HepG2 (cell line): ENCODE results near the gene GPC6. TPM values are rescaled to one million over a fixed set of nuclear protein-coding genes. Genes with fewer than 3 reads are reported as not detected.

Source experiments
- ATAC-seq: fragments of 200-7000 bp; cut with Tn5 transposase; 3 replicates; pipeline ENCODE4 v1.9.1; 2020; ENCODE audit warnings: mild to moderate bottlenecking, moderate library complexity
- BruUV-seq: library from RNA; stranded (reverse); fragments of 400-500 nt; replicated peaks from 2 replicates; lab custom pipeline; 2021; lab: Mats Ljungman, UMichigan
- CTCF ChIA-PET: fragments of 300-600 bp; formaldehyde crosslinking; extraction: SDS; loops from one replicate; lab custom pipeline; 2021; ENCODE audit warnings: low total read pairs, inconsistent platforms, low intra/inter-chr PET ratio; lab: Yijun Ruan, JAX
- POLR2A ChIA-PET: fragments of 350-600 bp; sonication (Branson Sonifier 250); formaldehyde crosslinking; loops from one replicate; lab custom pipeline; 2020; ENCODE audit warnings: antibody characterized with exemption, inconsistent platforms; lab: Yijun Ruan, JAX
- DNase-seq: peaks from one replicate; pipeline ENCODE4 v3.0.0-alpha.2; 2015; ENCODE audit warnings: low spot score
- FAIRE-seq: peaks from 3 replicates; lab custom pipeline; 2011; peaks lifted over from hg19 to GRCh38; lab: Jason Lieb, UNC
- H2AFZ ChIP-seq: one replicate; pipeline ENCODE4 v1.6.1; 2011; ENCODE audit warnings: low read length, inconsistent platforms
- H3K27ac ChIP-seq: fragments of 300-600 bp; 3 replicates; pipeline ENCODE4 v1.8.0; 2011; ENCODE audit warnings: mixed run types, mild to moderate bottlenecking, mixed read lengths, low read length, inconsistent platforms; ENCODE audit not compliant: insufficient read depth; ENCODE audit errors: extremely low read length
- H3K27me3 ChIP-seq, 2 experiments: fragments of 200-600 bp in 1 of 2; 2 replicates in 1 of 2; 3 replicates in 1 of 2; pipeline versions ENCODE4 v1.6.0 to v1.8.0; 2011; ENCODE audit warnings: low read length in 2 of 2, mild to moderate bottlenecking in 2 of 2, moderate library complexity in 2 of 2, inconsistent platforms in 1 of 2; ENCODE audit not compliant: insufficient read depth in 2 of 2, control insufficient read depth in 1 of 2
- H3K36me3 ChIP-seq, 2 experiments: fragments of 200-600 bp in 1 of 2; replicated peaks in 1 of 2; 2 replicates in 1 of 2; 3 replicates in 1 of 2; pipeline versions ENCODE4 v1.5.1 to v1.8.0; 2011; ENCODE audit warnings: low read length in 2 of 2, inconsistent platforms in 1 of 2; ENCODE audit not compliant: insufficient read depth in 2 of 2, control insufficient read depth in 1 of 2
- H3K4me1 ChIP-seq: 2 replicates; pipeline ENCODE4 v1.5.1; 2012; ENCODE audit warnings: low read length, inconsistent platforms; ENCODE audit not compliant: insufficient read depth
- H3K4me2 ChIP-seq: 2 replicates; pipeline ENCODE4 v1.6.0; 2011; ENCODE audit warnings: low read depth, low read length, inconsistent platforms
- H3K4me3 ChIP-seq, 3 experiments: fragments of 200-600 bp in 1 of 3; sonication (generic), shearing (Covaris generic) in 1 of 3; replicated peaks in 1 of 3; 2 replicates each; pipeline ENCODE4 v1.5.1; 2011 to 2016; ENCODE audit warnings: low read length in 3 of 3, inconsistent platforms in 2 of 3, low read depth in 2 of 3, mild to moderate bottlenecking in 2 of 3, control low read depth in 1 of 3, mixed read lengths in 1 of 3; ENCODE audit not compliant: insufficient read depth in 1 of 3
- H3K79me2 ChIP-seq: one replicate; pipeline ENCODE4 v1.6.1; 2011; ENCODE audit warnings: low read length, inconsistent platforms; ENCODE audit not compliant: insufficient read depth
- H3K9ac ChIP-seq: 2 replicates; pipeline ENCODE4 v1.6.0; 2011; ENCODE audit warnings: mild to moderate bottlenecking, low read depth, low read length, inconsistent platforms; ENCODE audit not compliant: insufficient read depth
- H3K9me3 ChIP-seq: 2 replicates; pipeline ENCODE4 v1.5.1; 2012; ENCODE audit warnings: mild to moderate bottlenecking, low read length
- H4K20me1 ChIP-seq: 2 replicates; pipeline ENCODE4 v1.6.0; 2011; ENCODE audit warnings: inconsistent platforms, mild to moderate bottlenecking, low read length, moderate library complexity; ENCODE audit not compliant: insufficient read depth
- EP300 ChIP-seq, 3 experiments: sonication (generic) in 1 of 3; formaldehyde crosslinking in 1 of 3; IDR thresholded peaks; 2 replicates each; pipeline versions ENCODE4 v1.5.1 to v1.6.1; 2011 to 2020; ENCODE audit warnings: low read depth in 2 of 3, low read length in 2 of 3, borderline replicate concordance in 1 of 3, improper control_type of control experiment in 1 of 3, mild to moderate bottlenecking in 1 of 3, missing genetic modification reagents in 1 of 3, moderate library complexity in 1 of 3
- NFIC ChIP-seq: IDR thresholded peaks from 2 replicates; pipeline ENCODE4 v1.6.1; 2012; ENCODE audit warnings: mild to moderate bottlenecking, low read length, inconsistent platforms
- ZFP36 ChIP-seq: fragments of 150-350 bp; IDR thresholded peaks from 2 replicates; pipeline ENCODE4 v1.6.1; 2018; ENCODE audit warnings: borderline replicate concordance, low read length, low read depth; ENCODE audit not compliant: partially characterized antibody
- ZFP37 ChIP-seq: sonication (generic); formaldehyde crosslinking; IDR thresholded peaks from 2 replicates; pipeline ENCODE4 v1.4.0; 2020; ENCODE audit warnings: missing genetic modification reagents, borderline replicate concordance
- ZNF225 ChIP-seq: sonication (generic); formaldehyde crosslinking; IDR thresholded peaks from 2 replicates; pipeline ENCODE4 v1.4.0; 2020; ENCODE audit warnings: mild to moderate bottlenecking, missing genetic modification reagents
- ZNF331 ChIP-seq: sonication (generic); formaldehyde crosslinking; IDR thresholded peaks from 2 replicates; pipeline ENCODE4 v1.4.0; 2020; ENCODE audit warnings: missing genetic modification reagents
- ZNF501 ChIP-seq: sonication (generic); formaldehyde crosslinking; IDR thresholded peaks from 2 replicates; pipeline ENCODE4 v1.5.1; 2020; ENCODE audit warnings: mild to moderate bottlenecking, moderate library complexity, missing genetic modification reagents
- ZNF550 ChIP-seq: sonication (generic); formaldehyde crosslinking; IDR thresholded peaks from 2 replicates; pipeline ENCODE4 v1.4.0; 2020; ENCODE audit warnings: mild to moderate bottlenecking, missing genetic modification reagents, borderline replicate concordance
- WGBS: methylation state at CpG from one replicate; pipeline ENCODE4 v1.1.6; 2017; ENCODE audit warnings: low lambda C conversion rate; 5-methylcytosine and 5-hydroxymethylcytosine counted together
- in situ Hi-C: cut with HindIII; loops from 2 replicates; pipeline ENCODE4 v1.10.0; 2017; ENCODE audit warnings: low pct_unique_long_range_greater_than_20kb; ENCODE audit not compliant: extremely low pct_ligation_motif_present
- intact Hi-C: fragments of 100-400 bp; cut with micrococcal nuclease; formaldehyde crosslinking; loops from one replicate; pipeline ENCODE4 v1.10.0; 2022; ENCODE audit not compliant: unreplicated experiment
- polyA plus RNA-seq, 8 experiments: library from polyadenylated mRNA; depleted of rRNA in 3 of 8; stranded (reverse) in 7 of 8; unstranded in 1 of 8; fragments of >200 nt; fragmentation: Illumina TruSeq in 4 of 8; extraction: Trizol in 4 of 8; gene quantifications; 2 replicates each; pipeline versions ENCODE4 v1.2.1 to v1.2.3, GENCODE V29; 2011 to 2016; ENCODE audit warnings: low read depth in 4 of 8, missing spikeins in 1 of 8, mixed read lengths in 1 of 8; ENCODE audit not compliant: insufficient read depth in 1 of 8
- total RNA-seq, 5 experiments: library from RNA; depleted of rRNA; stranded (reverse); fragments of >200 nt; fragmentation: Illumina TruSeq; extraction: Trizol; gene quantifications; 2 replicates each; pipeline ENCODE4 v1.2.3, GENCODE V29; 2016; ENCODE audit warnings: low read depth in 1 of 5
- TF ChIP-seq, protein P1 (sequence below): sonication (generic); formaldehyde crosslinking; IDR thresholded peaks from 2 replicates; pipeline ENCODE4 v1.4.0; 2020; ENCODE audit warnings: low read depth, missing genetic modification reagents

The GPC6 gene
- total and polyA plus RNA-seq, 2 of the 13 experiments (the other 11 are each of a cell fraction or from before 2014, with no cell fraction given): 24.5 to 33.9 TPM

DNA sequence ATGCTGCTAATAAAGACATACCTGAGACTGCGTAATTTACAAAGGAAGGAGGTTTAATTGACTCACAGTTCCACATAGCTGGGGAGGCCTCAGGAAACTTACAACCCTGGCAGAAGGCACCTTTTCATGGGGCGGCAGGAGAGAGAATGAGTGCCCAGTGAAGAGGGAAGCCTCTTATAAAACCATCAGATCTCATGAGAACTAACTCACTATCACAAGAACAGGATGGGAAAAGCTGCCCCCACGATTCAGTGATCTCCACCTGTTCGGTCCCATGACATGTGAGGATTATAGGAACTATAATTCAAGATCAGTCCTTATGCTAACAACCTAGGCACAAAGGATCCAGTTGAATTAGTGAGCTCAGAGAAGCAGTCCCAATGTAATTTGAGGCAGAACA lies 59.4 kb downstream of the GPC6 start:
- DNase-seq: no peak
- no peak overlapping the region for H3K9ac ChIP-seq
- H3K27ac ChIP-seq: no peak overlapping the region
- no peaks in the 10 kb centered on the region for H3K4me1 ChIP-seq
- H2AFZ ChIP-seq: no peak overlapping the region
- no peak overlapping the region for H3K4me3 ChIP-seq
- no peaks in the 10 kb centered on the region for H3K9me3 ChIP-seq
- POLR2A ChIA-PET: no interaction called here
- WGBS: 95% methylated on average over 4 of the region's 4 CpGs
- no peaks in the 10 kb centered on the region for H3K36me3 ChIP-seq
- intact Hi-C loops: no loop called here
- no peak for TF ChIP-seq ZNF225 (CRISPR knock-in tag)
- no peak for TF ChIP-seq ZFP37 (CRISPR knock-in tag)
- no peak for TF ChIP-seq NFIC
- no peak for TF ChIP-seq ZNF331 (CRISPR knock-in tag)
- TF ChIP-seq, protein P1, sequence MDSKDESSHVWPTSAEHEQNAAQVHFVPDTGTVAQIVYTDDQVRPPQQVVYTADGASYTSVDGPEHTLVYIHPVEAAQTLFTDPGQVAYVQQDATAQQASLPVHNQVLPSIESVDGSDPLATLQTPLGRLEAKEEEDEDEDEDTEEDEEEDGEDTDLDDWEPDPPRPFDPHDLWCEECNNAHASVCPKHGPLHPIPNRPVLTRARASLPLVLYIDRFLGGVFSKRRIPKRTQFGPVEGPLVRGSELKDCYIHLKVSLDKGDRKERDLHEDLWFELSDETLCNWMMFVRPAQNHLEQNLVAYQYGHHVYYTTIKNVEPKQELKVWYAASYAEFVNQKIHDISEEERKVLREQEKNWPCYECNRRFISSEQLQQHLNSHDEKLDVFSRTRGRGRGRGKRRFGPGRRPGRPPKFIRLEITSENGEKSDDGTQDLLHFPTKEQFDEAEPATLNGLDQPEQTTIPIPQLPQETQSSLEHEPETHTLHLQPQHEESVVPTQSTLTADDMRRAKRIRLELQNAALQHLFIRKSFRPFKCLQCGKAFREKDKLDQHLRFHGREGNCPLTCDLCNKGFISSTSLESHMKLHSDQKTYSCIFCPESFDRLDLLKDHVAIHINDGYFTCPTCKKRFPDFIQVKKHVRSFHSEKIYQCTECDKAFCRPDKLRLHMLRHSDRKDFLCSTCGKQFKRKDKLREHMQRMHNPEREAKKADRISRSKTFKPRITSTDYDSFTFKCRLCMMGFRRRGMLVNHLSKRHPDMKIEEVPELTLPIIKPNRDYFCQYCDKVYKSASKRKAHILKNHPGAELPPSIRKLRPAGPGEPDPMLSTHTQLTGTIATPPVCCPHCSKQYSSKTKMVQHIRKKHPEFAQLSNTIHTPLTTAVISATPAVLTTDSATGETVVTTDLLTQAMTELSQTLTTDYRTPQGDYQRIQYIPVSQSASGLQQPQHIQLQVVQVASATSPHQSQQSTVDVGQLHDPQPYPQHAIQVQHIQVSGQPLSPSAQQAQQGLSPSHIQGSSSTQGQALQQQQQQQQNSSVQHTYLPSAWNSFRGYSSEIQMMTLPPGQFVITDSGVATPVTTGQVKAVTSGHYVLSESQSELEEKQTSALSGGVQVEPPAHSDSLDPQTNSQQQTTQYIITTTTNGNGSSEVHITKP (CRISPR knock-in tag): no peak
- TF ChIP-seq EP300 (IDR thresholded peaks at IDR 0.05; ENCODE audit: low read depth in 2 of 2, low read length in 2 of 2): no peak
- TF ChIP-seq EP300 (CRISPR knock-in tag; IDR thresholded peaks at IDR 0.05; ENCODE audit: borderline replicate concordance): no peak
- no peak for TF ChIP-seq ZNF501
- TF ChIP-seq ZNF550: no peak
- no peak for TF ChIP-seq ZFP36
- no peaks in the 10 kb centered on the region for H3K27me3 ChIP-seq
- peaks cover 5% of the 10 kb centered on the region for H3K79me2 ChIP-seq
- CTCF ChIA-PET: no interaction called here
- H3K4me2 ChIP-seq: no peak overlapping the region
- no peak for FAIRE-seq
- BruUV-seq: no TSS peak
- no peaks in the 10 kb centered on the region for H4K20me1 ChIP-seq
- no peak for ATAC-seq
- in situ Hi-C loops: loop anchor here (5.0 kb wide), 1 partner anchor 136 kb away; no protein-coding TSS in a partner anchor
